Panc1 (cell line): ENCODE measurements around the gene UQCRC2. TPM values are rescaled to one million over a fixed set of nuclear protein-coding genes. Genes with fewer than 3 reads are reported as not detected.

Experiments
- ATAC-seq: fragments of 200-7000 bp; cut with Tn5 transposase; 2 replicates; pipeline ENCODE4 v1.9.1; 2020; ENCODE audit warnings: mild to moderate bottlenecking, moderate library complexity
- BruUV-seq: library from RNA; stranded (reverse); fragments of 400-500 nt; replicated peaks from 2 replicates; lab custom pipeline; 2021; lab: Mats Ljungman, UMichigan
- CTCF ChIA-PET: fragments of 300-600 bp; sonication (Branson Sonifier 250); formaldehyde crosslinking; loops from one replicate; lab custom pipeline; 2022; ENCODE audit warnings: antibody characterized with exemption; lab: Charles Lee
- POLR2A ChIA-PET: fragments of 300-600 bp; sonication (Branson Sonifier 250); formaldehyde crosslinking; loops from one replicate; lab custom pipeline; 2022; ENCODE audit warnings: antibody characterized with exemption; lab: Charles Lee
- DNase-seq: peaks from one replicate; pipeline ENCODE4 v3.0.0-alpha.2; 2010; ENCODE audit warnings: low read depth, low spot score
- H3K27ac ChIP-seq: 2 replicates; pipeline ENCODE4 v1.5.1; 2011; ENCODE audit warnings: mild to moderate bottlenecking, low read length, inconsistent platforms
- H3K27me3 ChIP-seq: fragments of 200-500 bp; sonication (Bioruptor generic); 2 replicates; pipeline ENCODE4 v1.6.0; 2014; ENCODE audit warnings: low read length, inconsistent platforms; ENCODE audit not compliant: control insufficient read depth, insufficient read depth
- H3K36me3 ChIP-seq: fragments of 200-500 bp; sonication (Bioruptor generic); 2 replicates; pipeline ENCODE4 v1.5.1; 2014; ENCODE audit warnings: inconsistent platforms, mild to moderate bottlenecking, low read length, moderate library complexity; ENCODE audit not compliant: control insufficient read depth, insufficient read depth
- H3K4me1 ChIP-seq: 2 replicates; pipeline ENCODE4 v1.5.1; 2011; ENCODE audit warnings: inconsistent platforms, mild to moderate bottlenecking, low read length, moderate library complexity; ENCODE audit not compliant: control insufficient read depth, insufficient read depth
- H3K4me3 ChIP-seq, 2 experiments: 2 replicates each; pipeline ENCODE4 v1.5.1; 2011 to 2012; ENCODE audit warnings: low read depth in 2 of 2, low read length in 2 of 2, mild to moderate bottlenecking in 2 of 2, inconsistent platforms in 1 of 2, moderate library complexity in 1 of 2
- H3K9me3 ChIP-seq: fragments of 200-500 bp; sonication (Bioruptor generic); 2 replicates; pipeline ENCODE4 v1.5.1; 2014; ENCODE audit warnings: low read depth, mild to moderate bottlenecking, inconsistent platforms, low read length, moderate library complexity; ENCODE audit not compliant: control insufficient read depth, insufficient read depth
- POLR2AphosphoS5 ChIP-seq: IDR thresholded peaks from 2 replicates; pipeline ENCODE4 v1.6.1; 2012; ENCODE audit warnings: mild to moderate bottlenecking, low read depth, low read length, moderate library complexity
- SIN3A ChIP-seq: IDR thresholded peaks from 2 replicates; pipeline ENCODE4 v1.6.1; 2012; ENCODE audit warnings: low read depth, mild to moderate bottlenecking, low read length, moderate library complexity, borderline replicate concordance; ENCODE audit not compliant: insufficient read depth
- TCF7L2 ChIP-seq: IDR thresholded peaks from 2 replicates; pipeline ENCODE4 v1.6.1; 2011; ENCODE audit warnings: mild to moderate bottlenecking, low read depth, low read length, inconsistent platforms
- in situ Hi-C: cut with HindIII; loops from 2 replicates; pipeline ENCODE4 v1.10.0; 2016; ENCODE audit warnings: low sequenced_read_pairs, low pct_unique_long_range_greater_than_20kb
- intact Hi-C: fragments of 100-400 bp; cut with micrococcal nuclease; formaldehyde crosslinking; loops from one replicate; pipeline ENCODE4 v1.10.0; 2022; ENCODE audit not compliant: unreplicated experiment
- total RNA-seq: library from RNA; stranded (reverse); gene quantifications from one replicate; pipeline ENCODE4 v1.2.1, GENCODE V29; 2021; ENCODE audit not compliant: unreplicated experiment
- TF ChIP-seq, protein P1 (sequence below), 2 experiments: IDR thresholded peaks; 2 replicates each; pipeline ENCODE4 v1.6.1; 2011 to 2012; ENCODE audit warnings: low read depth in 2 of 2, control low read depth in 1 of 2, low read length in 1 of 2, mild to moderate bottlenecking in 1 of 2, moderate library complexity in 1 of 2; ENCODE audit not compliant: insufficient read depth in 1 of 2
- TF ChIP-seq, protein P2 (sequence below): fragments of 450-650 bp; IDR thresholded peaks from 2 replicates; pipeline ENCODE4 v1.5.1; 2017; ENCODE audit warnings: mild to moderate bottlenecking

UQCRC2 gene
- total RNA-seq, 1 experiment from 2014 or later = 248 TPM

DNA sequence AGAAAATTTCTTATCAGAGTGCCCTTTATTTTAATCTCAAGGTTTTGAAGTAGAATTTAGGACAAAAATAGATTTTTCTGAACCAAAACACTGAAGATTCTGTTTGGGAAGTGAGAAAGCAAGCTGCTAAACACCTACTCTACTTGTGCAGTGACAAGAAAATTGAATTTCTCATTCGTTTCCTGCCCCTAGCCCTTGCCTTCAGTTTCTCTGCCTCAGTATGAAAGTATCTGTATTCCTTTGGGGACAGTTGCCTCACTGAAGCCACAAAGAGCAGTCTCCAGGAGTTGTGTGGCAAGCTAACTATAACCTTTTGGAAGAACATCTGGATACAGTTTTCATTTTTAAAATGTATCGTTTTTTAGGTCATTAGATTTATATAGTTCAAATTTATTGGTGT is 74.5 kb downstream of the UQCRC2 start:
- H3K27ac ChIP-seq = peak overlapping the region; percentile 80
- in situ Hi-C loops = no loop called here
- no peaks in the 10 kb centered on the region for H3K9me3 ChIP-seq
- TF ChIP-seq TCF7L2 = no peak
- TF ChIP-seq, protein P1, sequence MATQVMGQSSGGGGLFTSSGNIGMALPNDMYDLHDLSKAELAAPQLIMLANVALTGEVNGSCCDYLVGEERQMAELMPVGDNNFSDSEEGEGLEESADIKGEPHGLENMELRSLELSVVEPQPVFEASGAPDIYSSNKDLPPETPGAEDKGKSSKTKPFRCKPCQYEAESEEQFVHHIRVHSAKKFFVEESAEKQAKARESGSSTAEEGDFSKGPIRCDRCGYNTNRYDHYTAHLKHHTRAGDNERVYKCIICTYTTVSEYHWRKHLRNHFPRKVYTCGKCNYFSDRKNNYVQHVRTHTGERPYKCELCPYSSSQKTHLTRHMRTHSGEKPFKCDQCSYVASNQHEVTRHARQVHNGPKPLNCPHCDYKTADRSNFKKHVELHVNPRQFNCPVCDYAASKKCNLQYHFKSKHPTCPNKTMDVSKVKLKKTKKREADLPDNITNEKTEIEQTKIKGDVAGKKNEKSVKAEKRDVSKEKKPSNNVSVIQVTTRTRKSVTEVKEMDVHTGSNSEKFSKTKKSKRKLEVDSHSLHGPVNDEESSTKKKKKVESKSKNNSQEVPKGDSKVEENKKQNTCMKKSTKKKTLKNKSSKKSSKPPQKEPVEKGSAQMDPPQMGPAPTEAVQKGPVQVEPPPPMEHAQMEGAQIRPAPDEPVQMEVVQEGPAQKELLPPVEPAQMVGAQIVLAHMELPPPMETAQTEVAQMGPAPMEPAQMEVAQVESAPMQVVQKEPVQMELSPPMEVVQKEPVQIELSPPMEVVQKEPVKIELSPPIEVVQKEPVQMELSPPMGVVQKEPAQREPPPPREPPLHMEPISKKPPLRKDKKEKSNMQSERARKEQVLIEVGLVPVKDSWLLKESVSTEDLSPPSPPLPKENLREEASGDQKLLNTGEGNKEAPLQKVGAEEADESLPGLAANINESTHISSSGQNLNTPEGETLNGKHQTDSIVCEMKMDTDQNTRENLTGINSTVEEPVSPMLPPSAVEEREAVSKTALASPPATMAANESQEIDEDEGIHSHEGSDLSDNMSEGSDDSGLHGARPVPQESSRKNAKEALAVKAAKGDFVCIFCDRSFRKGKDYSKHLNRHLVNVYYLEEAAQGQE (IDR thresholded peaks at IDR 0.05; ENCODE audit: insufficient read depth in 1 of 2, low read depth in 2 of 2, low read length in 1 of 2) = no peak
- no peak for TF ChIP-seq POLR2AphosphoS5
- TF ChIP-seq SIN3A = no peak
- TF ChIP-seq, protein P2, sequence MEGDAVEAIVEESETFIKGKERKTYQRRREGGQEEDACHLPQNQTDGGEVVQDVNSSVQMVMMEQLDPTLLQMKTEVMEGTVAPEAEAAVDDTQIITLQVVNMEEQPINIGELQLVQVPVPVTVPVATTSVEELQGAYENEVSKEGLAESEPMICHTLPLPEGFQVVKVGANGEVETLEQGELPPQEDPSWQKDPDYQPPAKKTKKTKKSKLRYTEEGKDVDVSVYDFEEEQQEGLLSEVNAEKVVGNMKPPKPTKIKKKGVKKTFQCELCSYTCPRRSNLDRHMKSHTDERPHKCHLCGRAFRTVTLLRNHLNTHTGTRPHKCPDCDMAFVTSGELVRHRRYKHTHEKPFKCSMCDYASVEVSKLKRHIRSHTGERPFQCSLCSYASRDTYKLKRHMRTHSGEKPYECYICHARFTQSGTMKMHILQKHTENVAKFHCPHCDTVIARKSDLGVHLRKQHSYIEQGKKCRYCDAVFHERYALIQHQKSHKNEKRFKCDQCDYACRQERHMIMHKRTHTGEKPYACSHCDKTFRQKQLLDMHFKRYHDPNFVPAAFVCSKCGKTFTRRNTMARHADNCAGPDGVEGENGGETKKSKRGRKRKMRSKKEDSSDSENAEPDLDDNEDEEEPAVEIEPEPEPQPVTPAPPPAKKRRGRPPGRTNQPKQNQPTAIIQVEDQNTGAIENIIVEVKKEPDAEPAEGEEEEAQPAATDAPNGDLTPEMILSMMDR = no peak
- CTCF ChIA-PET = no interaction called here
- DNase-seq (no peak), ATAC-seq (no peak)
- no peaks in the 10 kb centered on the region for H3K27me3 ChIP-seq
- H3K4me3 ChIP-seq = no peak overlapping the region
- BruUV-seq = no TSS peak
- POLR2A ChIA-PET = interaction anchor here (1.3 kb wide), 1 partner anchor 45 kb away, joined by 4 read pairs; no protein-coding TSS in a partner anchor
- H3K4me1 ChIP-seq = peaks cover 59% of the 10 kb centered on the region
- intact Hi-C loops = no loop called here
- H3K36me3 ChIP-seq = no peaks in the 10 kb centered on the region

DNA sequence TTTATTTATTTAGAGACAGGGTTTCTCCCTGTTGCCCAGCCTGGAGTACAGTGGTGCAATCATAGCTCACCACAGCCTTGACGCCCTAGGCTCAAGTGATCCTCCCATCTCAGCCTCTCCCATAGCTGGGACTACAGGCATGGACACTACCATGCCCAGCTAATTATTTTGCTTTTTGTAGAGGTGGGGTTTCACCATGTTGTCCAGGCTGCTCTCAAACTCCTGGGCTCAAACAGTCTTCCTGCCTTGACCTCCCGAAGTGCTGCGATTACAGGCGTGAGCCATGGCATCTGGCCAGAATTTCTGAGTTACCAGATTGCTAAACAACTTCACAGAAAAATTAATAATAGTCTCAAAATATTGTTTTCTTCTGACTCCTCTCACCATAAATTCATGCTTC is 76.5 kb downstream of the UQCRC2 start:
- Histone ChIP-seq H3K9me3 (no peaks in the 10 kb centered on the region), H3K4me3 (no peak overlapping the region), H3K36me3 (no peaks in the 10 kb centered on the region), H3K27me3 (no peaks in the 10 kb centered on the region), H3K4me1 (peaks cover 53% of the 10 kb centered on the region), H3K27ac (peak overlapping the region; percentile 2; the same call in 1 of the 2 replicates)
- ChIA-PET CTCF (no interaction called here), POLR2A (no interaction called here)
- DNase-seq = no peak
- ATAC-seq = no peak
- intact Hi-C loops = no loop called here
- TF ChIP-seq SIN3A (no peak), POLR2AphosphoS5 (no peak), TCF7L2 (no peak)
- TF ChIP-seq, protein P1 (IDR thresholded peaks at IDR 0.05; ENCODE audit: insufficient read depth in 1 of 2, low read depth in 2 of 2, low read length in 1 of 2) = no peak
- TF ChIP-seq, protein P2 = no peak
- in situ Hi-C loops = no loop called here
- no TSS peak for BruUV-seq
